Mononuclear cell (primary cell): ENCODE measurements around the gene LRP8. TPM values are rescaled to one million over a fixed set of nuclear protein-coding genes. Genes with fewer than 3 reads are reported as not detected.

Experiments
- H3K27me3 ChIP-seq: 2 replicates; pipeline ENCODE4 v1.6.0; 2011; ENCODE audit warnings: low read length, control low read depth; ENCODE audit not compliant: insufficient read depth
- H3K4me1 ChIP-seq: 2 replicates; pipeline ENCODE4 v1.5.1; 2011; ENCODE audit warnings: mild to moderate bottlenecking, low read length, control low read depth; ENCODE audit not compliant: insufficient read depth
- H3K4me3 ChIP-seq: 2 replicates; pipeline ENCODE4 v1.5.1; 2011; ENCODE audit warnings: mild to moderate bottlenecking, low read length, moderate library complexity
- H3K9me3 ChIP-seq: 2 replicates; pipeline ENCODE4 v1.5.1; 2011; ENCODE audit warnings: low read depth, mild to moderate bottlenecking, control low read depth, low read length
- total RNA-seq: library from RNA; depleted of rRNA; stranded (reverse); fragments of >200 nt; gene quantifications from one replicate; pipeline ENCODE4 v1.2.3, GENCODE V29; 2012

LRP8 gene
- total RNA-seq, 1 donor, result 10.0 TPM

GRCh38 chr1:53324321-53324720 is 3.5 kb downstream of the LRP8 start:
- Histone ChIP-seq H3K9me3 (no peaks in the 10 kb centered on the region), H3K27me3 (no peaks in the 10 kb centered on the region), H3K4me3 (no peak overlapping the region), H3K4me1 (peaks cover 23% of the 10 kb centered on the region)

- H3K4me1 ChIP-seq, result peaks cover 21% of the 10 kb centered on the region
- no peak overlapping the region for H3K4me3 ChIP-seq
- no peaks in the 10 kb centered on the region for H3K9me3 ChIP-seq
- H3K27me3 ChIP-seq, result no peaks in the 10 kb centered on the region
These were observed 4.6 kb downstream of the LRP8 start for GRCh38 chr1:53323316-53323715.

GRCh38 chr1:53321776-53322602 is 5.9 kb downstream of the LRP8 start:
- Histone ChIP-seq H3K27me3 (no peaks in the 10 kb centered on the region), H3K4me1 (peaks cover 16% of the 10 kb centered on the region), H3K4me3 (no peak overlapping the region), H3K9me3 (no peaks in the 10 kb centered on the region)

DNA sequence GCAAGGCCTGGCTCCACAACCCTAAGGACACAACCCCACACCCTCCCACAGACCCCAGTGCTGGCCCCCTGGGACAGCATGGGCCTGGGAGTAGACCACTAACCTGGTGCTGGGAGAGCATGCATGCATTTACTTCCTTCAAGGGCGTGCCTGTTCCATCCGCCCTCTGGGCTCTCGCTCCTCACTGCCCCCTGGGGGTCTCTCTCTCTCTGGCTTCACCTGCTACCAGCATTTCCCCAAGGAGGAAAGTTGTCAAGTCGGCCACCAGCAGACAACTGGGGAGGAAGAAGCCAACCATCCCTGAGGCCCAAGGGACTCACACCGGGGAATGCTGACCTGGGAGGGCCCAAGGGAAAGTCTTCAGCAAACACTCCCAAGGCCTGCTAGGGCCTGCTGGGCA is 6.5 kb downstream of the LRP8 start:
- H3K4me3 ChIP-seq, result no peak overlapping the region
- H3K27me3 ChIP-seq, result no peaks in the 10 kb centered on the region
- H3K9me3 ChIP-seq, result no peaks in the 10 kb centered on the region
- H3K4me1 ChIP-seq, result peaks cover 12% of the 10 kb centered on the region

- no peaks in the 10 kb centered on the region for H3K9me3 ChIP-seq
- no peaks in the 10 kb centered on the region for H3K27me3 ChIP-seq
- peaks cover 9% of the 10 kb centered on the region for H3K4me1 ChIP-seq
- H3K4me3 ChIP-seq, result no peak overlapping the region
These were observed 7.2 kb downstream of the LRP8 start for GRCh38 chr1:53320646-53321045.

GRCh38 chr1:53319296-53320101 is 8.4 kb downstream of the LRP8 start:
- no peaks in the 10 kb centered on the region for H3K9me3 ChIP-seq
- H3K4me1 ChIP-seq, result no peaks in the 10 kb centered on the region
- no peak overlapping the region for H3K4me3 ChIP-seq
- no peaks in the 10 kb centered on the region for H3K27me3 ChIP-seq

DNA sequence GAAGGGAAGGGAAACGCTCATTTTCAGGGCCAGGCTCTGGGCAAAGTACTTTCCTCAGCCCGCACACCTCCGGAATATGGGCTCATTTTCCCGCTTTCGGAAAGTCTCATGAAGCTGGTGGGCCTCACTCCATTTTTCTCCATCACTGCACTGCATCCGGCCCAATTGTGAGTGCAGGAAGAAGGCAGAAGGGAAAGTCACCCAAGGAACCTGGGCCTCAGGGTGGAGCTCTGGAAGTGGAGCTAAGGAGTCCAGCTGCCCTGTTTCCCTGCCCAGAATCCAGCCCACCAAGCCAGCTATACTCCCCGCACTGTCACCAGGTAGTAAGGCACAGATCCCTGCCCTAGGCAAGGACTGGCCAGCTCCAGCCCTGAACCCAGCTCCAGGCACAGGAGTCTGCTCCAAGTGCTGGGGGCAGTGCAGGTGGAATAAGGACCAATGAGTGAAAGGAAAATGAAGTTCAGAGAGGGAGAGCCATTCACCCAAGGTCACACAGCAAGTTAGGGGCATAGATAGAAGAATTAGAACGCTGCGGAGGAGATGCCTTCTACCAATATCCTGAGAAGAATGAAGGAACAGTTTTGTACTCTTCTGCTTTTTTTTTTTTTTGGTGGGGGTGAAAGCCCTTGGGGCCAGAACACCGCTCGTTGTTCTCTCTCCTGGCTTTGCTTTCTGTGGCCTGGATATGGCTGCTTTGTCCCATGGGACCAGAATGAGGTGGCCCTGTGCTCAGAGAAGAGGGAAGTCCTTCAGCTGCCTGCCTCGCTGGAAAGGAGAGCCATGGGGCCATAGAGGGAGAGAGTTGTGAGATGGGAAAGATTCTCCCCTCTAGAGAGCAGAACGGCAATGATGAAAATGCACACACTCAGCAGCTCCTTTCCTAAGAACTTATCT is 10.0 kb downstream of the LRP8 start:
- Histone ChIP-seq H3K4me1 (no peaks in the 10 kb centered on the region), H3K9me3 (no peaks in the 10 kb centered on the region), H3K4me3 (no peak overlapping the region), H3K27me3 (no peaks in the 10 kb centered on the region)

- Histone ChIP-seq H3K9me3 (no peaks in the 10 kb centered on the region), H3K27me3 (no peaks in the 10 kb centered on the region), H3K4me3 (no peak overlapping the region), H3K4me1 (no peaks in the 10 kb centered on the region)
These were observed 10.9 kb downstream of the LRP8 start for GRCh38 chr1:53316766-53317581.

DNA sequence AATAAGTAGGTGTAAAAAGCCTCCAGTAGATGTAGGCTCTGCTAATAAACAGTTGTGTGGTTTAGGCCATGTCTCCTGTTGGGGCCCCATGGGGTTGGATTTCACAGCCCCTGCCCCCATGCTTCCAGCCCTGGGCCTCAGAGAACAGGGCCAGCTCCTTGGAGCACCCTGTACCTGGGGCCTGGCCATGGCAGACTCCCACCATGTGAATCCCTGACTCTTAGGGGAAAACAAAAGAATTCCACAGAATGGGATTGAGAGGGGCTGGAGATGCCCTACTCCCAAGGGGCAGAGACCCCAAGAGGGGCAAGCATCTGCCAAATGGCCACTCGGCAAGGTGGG is 11.5 kb downstream of the LRP8 start:
- Histone ChIP-seq H3K9me3 (no peaks in the 10 kb centered on the region), H3K4me3 (no peak overlapping the region)

GRCh38 chr1:53315456-53316423 is 12.1 kb downstream of the LRP8 start:
- no peak overlapping the region for H3K4me3 ChIP-seq
- H3K27me3 ChIP-seq, result no peaks in the 10 kb centered on the region
- no peaks in the 10 kb centered on the region for H3K9me3 ChIP-seq
- no peaks in the 10 kb centered on the region for H3K4me1 ChIP-seq

More for the DNA sequence above, 11.5 kb downstream of the LRP8 start:
- H3K4me1 ChIP-seq, result no peaks in the 10 kb centered on the region
- H3K27me3 ChIP-seq, result no peaks in the 10 kb centered on the region

GRCh38 chr1:53315046-53315445 is 12.8 kb downstream of the LRP8 start:
- Histone ChIP-seq H3K4me1 (no peaks in the 10 kb centered on the region), H3K4me3 (no peak overlapping the region), H3K9me3 (no peaks in the 10 kb centered on the region), H3K27me3 (no peaks in the 10 kb centered on the region)

- Histone ChIP-seq H3K4me3 (no peak overlapping the region), H3K4me1 (no peaks in the 10 kb centered on the region), H3K9me3 (no peaks in the 10 kb centered on the region), H3K27me3 (no peaks in the 10 kb centered on the region)
These were observed 13.3 kb downstream of the LRP8 start for GRCh38 chr1:53314606-53315005.

DNA sequence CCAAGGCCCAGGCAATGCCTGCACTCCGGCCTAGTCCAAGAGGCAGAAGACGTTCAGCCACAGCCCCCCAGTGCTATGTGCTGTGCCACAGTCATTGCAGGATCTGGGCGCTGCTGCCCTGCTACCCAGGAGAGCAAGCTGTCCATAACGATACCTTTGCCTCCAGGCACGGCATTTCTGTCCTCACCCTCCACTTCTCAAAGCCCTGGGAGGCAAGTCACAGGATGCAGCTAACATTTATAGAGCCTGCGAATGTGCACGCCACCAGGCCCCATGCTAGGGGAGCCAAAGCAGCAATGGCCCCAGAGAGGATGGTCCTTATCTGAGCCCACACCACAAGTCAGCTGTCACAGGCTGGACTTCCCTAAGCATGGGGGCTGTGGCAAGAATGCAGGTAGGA is 13.8 kb downstream of the LRP8 start:
- Histone ChIP-seq H3K4me3 (no peak overlapping the region), H3K4me1 (no peaks in the 10 kb centered on the region), H3K9me3 (no peaks in the 10 kb centered on the region), H3K27me3 (no peaks in the 10 kb centered on the region)
